Measurements from ENCODE around the gene YIPF3. TPM values are rescaled to one million over a fixed set of nuclear protein-coding genes. Genes with fewer than 3 reads are reported as not detected.
"Not testable (repeated sequence)": the region's sequence is repeated elsewhere in the genome, so short reads cannot be mapped to it uniquely, and the experiment has no call there.

The YIPF3 gene
- total RNA-seq, 1 experiment from 2014 or later = 89.7 TPM

- Histone ChIP-seq H3K27me3 (ENCODE audit: low read length) (no peaks in the 10 kb centered on the region), H3K4me1 (ENCODE audit: insufficient read depth, low read length) (peaks cover 9% of the 10 kb centered on the region; the same call in 1 of the 2 replicates), H3K4me3 (ENCODE audit: low read length) (no peak overlapping the region), H3K4me2 (ENCODE audit: low read length) (no peak overlapping the region), H4K20me1 (ENCODE audit: low read length) (no peaks in the 10 kb centered on the region), H3K9me2 (replicated peaks; ENCODE audit: low read length) (no peaks in the 10 kb centered on the region), H2AFZ (ENCODE audit: low read length) (no peak overlapping the region), H3K9ac (ENCODE audit: low read length) (no peak overlapping the region), H3K79me2 (ENCODE audit: low read length) (no peaks in the 10 kb centered on the region), H3K27ac (ENCODE audit: low read length) (no peak overlapping the region), H3F3A (ENCODE audit: low read length, unreplicated experiment) (no peaks in the 10 kb centered on the region), H3K36me3 (ENCODE audit: low read depth, low read length) (no peaks in the 10 kb centered on the region), H3K9me3 (ENCODE audit: low read length) (no peaks in the 10 kb centered on the region)
- POLR2A ChIA-PET (ENCODE audit: unreplicated experiment) = no interaction called here
- no peak for ATAC-seq
- CTCF ChIA-PET = no interaction called here
- TF ChIP-seq CTCF (conservative IDR thresholded peaks at IDR 0.05; ENCODE audit: low read depth, low read length) = no peak
- no peak for TF ChIP-seq EZH2 (IDR thresholded peaks at IDR 0.05; ENCODE audit: low read length, unreplicated experiment)
- TF ChIP-seq EZH2phosphoT487 (IDR thresholded peaks at IDR 0.05; ENCODE audit: borderline replicate concordance, low read length) = no peak
- intact Hi-C loops (cut with micrococcal nuclease) = no loop called here
- no peak for DNase-seq
- no TSS peak for BruUV-seq (replicated peaks)
Measured at GRCh38 chr6:43468748-43469681, 47.7 kb downstream of the YIPF3 start.

GRCh38 chr6:43468240-43468639 is 48.5 kb downstream of the YIPF3 start:
- H4K20me1 ChIP-seq (ENCODE audit: low read length) = no peaks in the 10 kb centered on the region
- CTCF ChIA-PET = no interaction called here
- no peaks in the 10 kb centered on the region for H3K9me3 ChIP-seq (ENCODE audit: low read length)
- no peaks in the 10 kb centered on the region for H3F3A ChIP-seq (ENCODE audit: low read length, unreplicated experiment)
- POLR2A ChIA-PET (ENCODE audit: unreplicated experiment) = no interaction called here
- no peaks in the 10 kb centered on the region for H3K9me2 ChIP-seq (replicated peaks; ENCODE audit: low read length)
- TF ChIP-seq EZH2phosphoT487 (IDR thresholded peaks at IDR 0.05; ENCODE audit: borderline replicate concordance, low read length) = no peak
- no peak for TF ChIP-seq EZH2 (IDR thresholded peaks at IDR 0.05; ENCODE audit: low read length, unreplicated experiment)
- TF ChIP-seq CTCF (conservative IDR thresholded peaks at IDR 0.05; ENCODE audit: low read depth, low read length) = no peak
- no peak overlapping the region for H2AFZ ChIP-seq (ENCODE audit: low read length)
- H3K9ac ChIP-seq (ENCODE audit: low read length) = no peak overlapping the region
- no peak for ATAC-seq
- H3K4me2 ChIP-seq (ENCODE audit: low read length) = no peak overlapping the region
- H3K27me3 ChIP-seq (ENCODE audit: low read length) = no peaks in the 10 kb centered on the region
- H3K4me1 ChIP-seq (ENCODE audit: insufficient read depth, low read length) = peaks cover 9% of the 10 kb centered on the region; the same call in 1 of the 2 replicates
- no peaks in the 10 kb centered on the region for H3K79me2 ChIP-seq (ENCODE audit: low read length)
- H3K27ac ChIP-seq (ENCODE audit: low read length) = no peak overlapping the region
- no peak for DNase-seq
- intact Hi-C loops (cut with micrococcal nuclease) = no loop called here
- BruUV-seq (replicated peaks) = no TSS peak
- no peaks in the 10 kb centered on the region for H3K36me3 ChIP-seq (ENCODE audit: low read depth, low read length)
- H3K4me3 ChIP-seq (ENCODE audit: low read length) = no peak overlapping the region

- H2AFZ ChIP-seq (ENCODE audit: low read length) = no peak overlapping the region
- ChIA-PET CTCF (no interaction called here), POLR2A (ENCODE audit: unreplicated experiment) (no interaction called here)
- DNase-seq (no peak), ATAC-seq (no peak)
- H3K36me3 ChIP-seq (ENCODE audit: low read depth, low read length) = no peaks in the 10 kb centered on the region
- H3K27ac ChIP-seq (ENCODE audit: low read length) = no peak overlapping the region
- peaks cover 9% of the 10 kb centered on the region; the same call in 1 of the 2 replicates for H3K4me1 ChIP-seq (ENCODE audit: insufficient read depth, low read length)
- no peaks in the 10 kb centered on the region for H3K27me3 ChIP-seq (ENCODE audit: low read length)
- H3K9me3 ChIP-seq (ENCODE audit: low read length) = no peaks in the 10 kb centered on the region
- H3K9me2 ChIP-seq (replicated peaks; ENCODE audit: low read length) = no peaks in the 10 kb centered on the region
- H3K4me3 ChIP-seq (ENCODE audit: low read length) = no peak overlapping the region
- no peaks in the 10 kb centered on the region for H3F3A ChIP-seq (ENCODE audit: low read length, unreplicated experiment)
- H3K79me2 ChIP-seq (ENCODE audit: low read length) = no peaks in the 10 kb centered on the region
- intact Hi-C loops (cut with micrococcal nuclease) = no loop called here
- no peaks in the 10 kb centered on the region for H4K20me1 ChIP-seq (ENCODE audit: low read length)
- H3K9ac ChIP-seq (ENCODE audit: low read length) = no peak overlapping the region
- TF ChIP-seq CTCF (conservative IDR thresholded peaks at IDR 0.05; ENCODE audit: low read depth, low read length) (no peak), EZH2 (IDR thresholded peaks at IDR 0.05; ENCODE audit: low read length, unreplicated experiment) (no peak), EZH2phosphoT487 (IDR thresholded peaks at IDR 0.05; ENCODE audit: borderline replicate concordance, low read length) (no peak)
- no peak overlapping the region for H3K4me2 ChIP-seq (ENCODE audit: low read length)
- no TSS peak for BruUV-seq (replicated peaks)
Measured at GRCh38 chr6:43467752-43468151, 49.0 kb downstream of the YIPF3 start.

- H3K27me3 ChIP-seq (ENCODE audit: low read length); H3K4me2 ChIP-seq (ENCODE audit: low read length); BruUV-seq (replicated peaks); H3K9me2 ChIP-seq (replicated peaks; ENCODE audit: low read length); ATAC-seq; POLR2A ChIA-PET (ENCODE audit: unreplicated experiment); H2AFZ ChIP-seq (ENCODE audit: low read length); DNase-seq; H3K4me1 ChIP-seq (ENCODE audit: insufficient read depth, low read length); H3K27ac ChIP-seq (ENCODE audit: low read length); H3K4me3 ChIP-seq (ENCODE audit: low read length); H4K20me1 ChIP-seq (ENCODE audit: low read length); intact Hi-C loops (cut with micrococcal nuclease); H3K9me3 ChIP-seq (ENCODE audit: low read length); H3K36me3 ChIP-seq (ENCODE audit: low read depth, low read length); H3F3A ChIP-seq (ENCODE audit: low read length, unreplicated experiment); CTCF ChIA-PET; H3K79me2 ChIP-seq (ENCODE audit: low read length); H3K9ac ChIP-seq (ENCODE audit: low read length): not testable (repeated sequence)
Measured at GRCh38 chr6:43467265-43467664, 49.5 kb downstream of the YIPF3 start.

All from PC-3 (cell line).